Tibial nerve (tissue), 4 donors: ENCODE results near the gene KL.

Source experiments
- CTCF ChIP-seq, 5 experiments: fragments of 200-600 bp in 3 of 5; fragments of 450-650 bp in 2 of 5; sonication (generic) in 3 of 5; IDR thresholded peaks; one replicate each; pipeline ENCODE4 v1.5.1; 2016 to 2019; ENCODE audit warnings: antibody characterized with exemption in 5 of 5, mild to moderate bottlenecking in 3 of 5, moderate library complexity in 2 of 5
- EP300 ChIP-seq, 2 donors: sonication (generic); formaldehyde crosslinking; IDR thresholded peaks; one replicate each; pipeline ENCODE4 v1.6.1; 2017; ENCODE audit warnings: antibody characterized with exemption in 2 of 2, mild to moderate bottlenecking in 1 of 2
- POLR2A ChIP-seq, 2 donors: fragments of 450-650 bp; IDR thresholded peaks; one replicate each; pipeline ENCODE4 v1.6.1; 2017; ENCODE audit warnings: antibody characterized with exemption in 2 of 2, mild to moderate bottlenecking in 2 of 2, moderate library complexity in 2 of 2

GRCh38 chr13:33111414-33112110 is 95.3 kb downstream of the KL start:
- TF ChIP-seq CTCF (IDR thresholded peaks at IDR 0.05) (no peak), EP300 (IDR thresholded peaks at IDR 0.05) (no peak), POLR2A (IDR thresholded peaks at IDR 0.05) (no peak)
